HG03196 (cell line): ENCODE results near the gene RNF126.
"Not testable (repeated sequence)": the region's sequence is repeated elsewhere in the genome, so short reads cannot be mapped to it uniquely, and the experiment has no call there.

Experiments used
- ATAC-seq: cut with Tn5 transposase; IDR thresholded peaks from one replicate; pipeline ENCODE4 v1.9.1; 2021; ENCODE audit not compliant: unreplicated experiment

Gene RNF126

GRCh38 chr19:629961-630714 lies 32.9 kb downstream of the RNF126 start:
- no peak for ATAC-seq

- ATAC-seq, result not testable (repeated sequence)
Observed at GRCh38 chr19:629515-629914, 33.5 kb downstream of the RNF126 start.

GRCh38 chr19:628168-628567 lies 34.8 kb downstream of the RNF126 start:
- ATAC-seq, result no peak

DNA sequence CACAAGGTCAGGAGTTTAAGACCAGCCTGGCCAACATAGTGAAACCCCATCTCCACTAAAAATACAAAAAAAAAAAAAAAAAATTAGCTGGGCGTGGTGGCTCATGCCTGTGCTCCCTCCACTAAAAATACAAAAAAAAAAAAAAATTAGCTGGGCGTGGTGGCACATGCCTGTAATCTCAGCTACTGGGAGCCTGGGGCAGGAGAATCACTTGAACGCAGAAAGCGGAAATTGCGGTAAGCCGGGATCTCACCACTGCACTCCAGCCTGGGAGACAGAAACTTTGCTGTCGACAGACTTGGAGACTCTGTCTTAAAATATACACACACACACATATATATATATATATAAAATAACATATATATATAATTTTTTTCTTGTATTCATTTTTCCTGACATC lies 36.4 kb downstream of the RNF126 start:
- ATAC-seq, result not testable (repeated sequence)

GRCh38 chr19:625257-625656 lies 37.8 kb downstream of the RNF126 start:
- ATAC-seq, result no peak

DNA sequence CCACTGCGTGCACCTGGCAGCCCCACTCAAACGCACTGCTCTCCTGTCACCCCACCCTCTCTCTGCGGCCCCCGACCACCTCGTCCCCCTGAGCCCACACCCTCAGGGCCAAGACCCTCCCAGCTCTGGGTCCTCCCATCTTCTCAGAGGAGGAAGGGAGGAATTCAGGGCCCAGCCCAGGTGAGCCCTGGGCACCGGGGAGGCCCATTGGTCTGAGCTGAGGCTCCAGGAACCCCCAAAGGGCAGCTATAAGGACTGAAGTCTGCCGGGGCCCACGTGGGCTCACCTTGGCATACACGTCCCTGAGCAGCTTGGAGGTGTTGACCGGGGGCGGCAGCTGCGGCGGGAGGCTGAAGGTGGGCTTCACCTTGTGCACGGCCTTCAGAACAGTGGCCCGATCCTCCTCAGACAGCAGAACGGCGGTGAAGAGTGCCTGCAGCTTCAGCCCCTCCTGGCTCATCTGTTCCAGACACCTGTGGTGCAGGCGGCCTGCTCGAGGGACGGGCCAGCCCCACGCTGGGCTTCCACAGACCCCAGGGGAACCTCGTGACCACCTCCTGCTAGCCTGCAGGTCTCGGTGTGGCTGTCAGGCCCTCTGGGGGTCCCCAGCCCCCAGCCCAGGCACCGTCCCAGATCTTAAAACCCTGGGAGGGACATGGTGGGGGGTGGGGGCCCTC lies 38.4 kb downstream of the RNF126 start:
- ATAC-seq, result no peak

- ATAC-seq, result no peak
Observed at GRCh38 chr19:623974-624373, 39.0 kb downstream of the RNF126 start.

- no peak for ATAC-seq
Observed at GRCh38 chr19:623175-623916, 39.7 kb downstream of the RNF126 start.

DNA sequence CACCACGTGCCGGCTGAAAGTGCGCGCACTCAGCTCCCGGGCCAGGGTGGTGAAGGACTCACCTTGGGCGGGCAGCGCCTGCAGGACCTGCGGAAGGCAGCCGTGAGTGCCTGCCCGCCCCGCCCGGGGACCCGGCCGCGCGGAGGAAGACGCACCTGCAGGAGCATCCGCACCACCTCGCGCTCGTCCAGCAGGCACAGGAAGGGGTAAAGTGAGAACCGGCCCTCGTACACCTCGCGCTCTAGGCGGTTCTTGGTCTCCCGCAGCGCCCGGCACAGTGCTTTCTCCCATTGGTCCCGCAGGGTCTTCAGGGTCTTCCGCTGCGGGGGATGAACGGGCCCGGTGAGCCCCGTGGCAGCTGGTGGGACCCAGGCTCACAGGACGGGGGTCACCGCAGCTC lies 40.3 kb downstream of the RNF126 start:
- no peak for ATAC-seq

DNA sequence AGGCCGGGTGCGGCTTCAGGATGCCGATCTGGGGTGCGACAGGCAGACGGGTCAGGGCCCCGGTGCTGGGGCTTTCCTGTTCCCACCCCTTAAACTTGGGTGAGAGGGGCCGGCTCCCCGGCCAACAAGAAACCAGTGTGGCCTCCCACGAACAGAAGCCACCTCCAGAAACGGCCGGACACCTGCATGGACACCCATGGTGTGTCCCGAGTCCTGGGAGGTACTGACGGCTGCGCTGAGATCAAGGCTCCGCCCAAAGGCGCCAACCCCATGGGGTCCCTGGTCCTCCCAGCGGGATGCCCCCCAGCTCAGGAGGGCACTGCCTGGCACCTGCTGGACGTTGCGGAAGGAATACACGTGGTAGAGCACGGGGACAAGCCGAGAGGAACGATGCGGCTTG lies 41.2 kb downstream of the RNF126 start:
- no peak for ATAC-seq

DNA sequence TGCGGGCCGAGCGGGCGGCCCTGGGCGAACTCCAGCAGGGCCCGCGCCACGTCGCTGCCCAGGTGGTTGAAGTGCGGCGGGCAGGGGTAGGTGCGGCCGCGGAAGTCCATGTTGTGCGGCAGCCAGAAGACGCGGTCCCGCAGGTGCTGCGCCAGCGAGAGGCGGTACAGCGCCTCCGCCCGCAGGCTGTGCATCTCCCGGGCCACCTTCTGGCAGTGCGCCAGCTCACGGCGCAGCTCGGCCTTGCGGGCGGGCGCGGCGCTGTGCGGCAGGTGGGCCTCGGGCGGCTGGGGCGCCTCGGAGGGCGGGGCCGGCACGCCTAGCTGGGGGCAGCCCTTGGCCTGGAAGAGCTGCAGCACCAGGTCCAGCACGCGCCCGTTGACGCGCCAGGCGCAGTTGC lies 41.8 kb downstream of the RNF126 start:
- ATAC-seq, result not testable (repeated sequence)

GRCh38 chr19:620166-620862 lies 42.7 kb downstream of the RNF126 start:
- ATAC-seq, result no peak

DNA sequence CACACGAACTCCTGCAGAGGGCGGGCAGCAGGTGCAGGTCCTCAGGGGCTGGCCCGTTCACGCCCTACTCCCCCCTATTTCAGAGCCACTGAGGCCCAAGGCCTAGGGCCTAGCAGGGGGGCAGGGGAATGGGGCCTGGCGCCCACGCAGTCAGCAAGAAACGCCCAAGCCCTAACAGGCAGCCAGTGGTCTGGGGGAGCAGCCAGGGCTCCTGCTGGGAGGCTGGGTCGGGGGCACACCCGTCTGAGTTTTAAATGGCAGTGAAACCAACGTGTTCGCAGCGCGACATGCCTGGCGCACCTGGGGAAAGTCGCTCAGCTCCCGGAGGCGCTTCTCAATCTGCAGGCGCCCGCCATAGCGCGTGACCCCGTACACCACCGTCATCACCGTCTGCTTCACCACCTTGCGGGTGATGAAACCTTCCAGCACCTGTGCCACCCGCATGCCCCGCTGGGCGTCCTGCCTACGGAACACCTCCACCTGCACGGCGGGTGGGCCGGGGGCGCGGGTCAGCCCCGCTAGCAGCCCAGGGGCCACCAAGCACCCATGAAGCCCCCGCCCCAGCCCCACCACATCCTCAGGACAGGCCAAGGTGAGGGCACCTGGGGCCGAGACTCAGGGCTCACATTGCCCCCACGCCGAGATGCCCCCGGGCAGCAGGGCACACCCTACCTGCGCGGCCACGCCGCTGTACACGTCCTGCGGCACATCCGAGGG lies 43.6 kb downstream of the RNF126 start:
- ATAC-seq, result no peak

DNA sequence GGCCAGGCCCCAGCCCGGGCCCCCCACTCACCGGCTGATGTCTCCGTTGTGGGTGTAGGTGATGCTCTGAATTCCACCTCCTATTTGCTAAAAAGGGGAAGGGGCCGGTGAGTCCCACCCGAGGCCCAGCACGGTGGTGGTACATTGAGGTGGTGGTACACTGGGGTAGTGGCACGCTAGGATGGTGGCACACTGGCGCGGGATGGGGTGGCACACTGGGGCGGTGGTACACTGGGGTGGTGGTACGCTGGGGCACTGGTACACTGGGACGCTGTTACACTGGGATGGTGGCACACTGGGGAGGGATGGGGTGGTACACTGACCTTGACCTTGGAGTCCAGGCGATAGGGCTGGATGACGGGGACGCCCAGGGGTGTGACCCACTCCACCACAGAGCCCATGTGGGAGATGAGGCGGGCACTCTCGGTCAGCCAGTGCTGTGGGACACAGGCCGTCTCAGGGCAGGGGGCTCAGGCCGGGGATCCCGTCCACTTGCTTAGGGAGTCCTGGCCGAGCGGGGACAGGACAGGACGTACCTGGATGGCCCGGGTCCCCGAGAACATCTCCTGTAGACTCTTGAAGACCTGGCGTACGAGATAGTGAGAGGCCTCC lies 44.2 kb downstream of the RNF126 start:
- no peak for ATAC-seq

GRCh38 chr19:618247-618619 lies 44.8 kb downstream of the RNF126 start:
- no peak for ATAC-seq

GRCh38 chr19:617551-618246 lies 45.3 kb downstream of the RNF126 start:
- ATAC-seq, result no peak

GRCh38 chr19:616747-617526 lies 46.1 kb downstream of the RNF126 start:
- ATAC-seq, result no peak

- ATAC-seq, result no peak
Observed at GRCh38 chr19:616062-616700, 46.8 kb downstream of the RNF126 start.
